Epithelial cell of esophagus (primary cell): ENCODE data around the gene CD5L.

Experiments used
- DNase-seq: peaks from one replicate; pipeline ENCODE4 v3.0.0; 2010; ENCODE audit warnings: low read depth
- H3K4me3 ChIP-seq: 2 replicates; pipeline ENCODE4 v1.5.1; 2011; ENCODE audit warnings: mild to moderate bottlenecking, low read length, control low read depth
- CTCF ChIP-seq: IDR thresholded peaks from 2 replicates; pipeline ENCODE4 v1.5.1; 2011; ENCODE audit warnings: low read depth, mild to moderate bottlenecking, low read length, control low read depth, inconsistent platforms; ENCODE audit not compliant: insufficient read depth; ENCODE audit errors: missing control alignments

CD5L gene

GRCh38 chr1:157856538-157856937 lies 14.9 kb upstream of the CD5L start:
- no peak for TF ChIP-seq CTCF
- DNase-seq, result no peak
- no peak overlapping the region for H3K4me3 ChIP-seq

GRCh38 chr1:157852476-157852875 lies 10.9 kb upstream of the CD5L start:
- peak; percentile 73 for DNase-seq
- H3K4me3 ChIP-seq, result no peak overlapping the region
- TF ChIP-seq CTCF, result no peak

GRCh38 chr1:157849229-157849875 lies 7.7 kb upstream of the CD5L start:
- no peak overlapping the region for H3K4me3 ChIP-seq
- no peak for DNase-seq
- no peak for TF ChIP-seq CTCF

GRCh38 chr1:157844089-157844830 lies 2.7 kb upstream of the CD5L start:
- DNase-seq, result no peak
- no peak for TF ChIP-seq CTCF
- no peak overlapping the region for H3K4me3 ChIP-seq

- TF ChIP-seq CTCF, result no peak
- no peak for DNase-seq
- no peak overlapping the region for H3K4me3 ChIP-seq
Measured at GRCh38 chr1:157842939-157843338, 1.3 kb upstream of the CD5L start.

GRCh38 chr1:157838966-157839365 lies 2.6 kb downstream of the CD5L start:
- DNase-seq, result no peak
- no peak for TF ChIP-seq CTCF
- H3K4me3 ChIP-seq, result no peak overlapping the region

GRCh38 chr1:157834430-157834829 lies 7.2 kb downstream of the CD5L start:
- TF ChIP-seq CTCF, result no peak
- no peak for DNase-seq
- no peak overlapping the region for H3K4me3 ChIP-seq
